Rectal smooth muscle tissue (tissue), 1 donor: ENCODE measurements around the gene PRDM15.

Experiments
- H3K27ac ChIP-seq: one replicate; pipeline ENCODE4 v1.7.0; 2013; ENCODE audit warnings: low read depth, low read length, inconsistent platforms
- H3K27me3 ChIP-seq: one replicate; pipeline ENCODE4 v1.7.0; 2013; ENCODE audit warnings: low read length; ENCODE audit not compliant: control insufficient read depth, insufficient read depth
- H3K36me3 ChIP-seq: one replicate; pipeline ENCODE4 v1.7.0; 2013; ENCODE audit warnings: low read length; ENCODE audit not compliant: control insufficient read depth, insufficient read depth
- H3K4me1 ChIP-seq: one replicate; pipeline ENCODE4 v1.7.0; 2013; ENCODE audit warnings: low read length; ENCODE audit not compliant: control insufficient read depth, insufficient read depth
- H3K4me3 ChIP-seq: one replicate; pipeline ENCODE4 v1.7.0; 2013; ENCODE audit warnings: low read length
- H3K9ac ChIP-seq: one replicate; pipeline ENCODE4 v1.7.0; 2013; ENCODE audit warnings: low read length

The PRDM15 gene

GRCh38 chr21:41820384-41821080 is 58.6 kb downstream of the PRDM15 start:
- H3K27ac ChIP-seq: no peak overlapping the region
- no peaks in the 10 kb centered on the region for H3K27me3 ChIP-seq
- H3K4me1 ChIP-seq: no peaks in the 10 kb centered on the region
- peaks cover 7% of the 10 kb centered on the region for H3K36me3 ChIP-seq
- H3K9ac ChIP-seq: no peak overlapping the region
- H3K4me3 ChIP-seq: no peak overlapping the region

GRCh38 chr21:41819856-41820281 is 59.3 kb downstream of the PRDM15 start:
- no peaks in the 10 kb centered on the region for H3K4me1 ChIP-seq
- H3K4me3 ChIP-seq: no peak overlapping the region
- no peak overlapping the region for H3K27ac ChIP-seq
- H3K9ac ChIP-seq: no peak overlapping the region
- no peaks in the 10 kb centered on the region for H3K27me3 ChIP-seq
- H3K36me3 ChIP-seq: peaks cover 11% of the 10 kb centered on the region

- H3K9ac ChIP-seq: no peak overlapping the region
- no peak overlapping the region for H3K4me3 ChIP-seq
- H3K36me3 ChIP-seq: peaks cover 11% of the 10 kb centered on the region
- no peaks in the 10 kb centered on the region for H3K27me3 ChIP-seq
- no peak overlapping the region for H3K27ac ChIP-seq
- H3K4me1 ChIP-seq: no peaks in the 10 kb centered on the region
Measured at GRCh38 chr21:41819236-41819855, 59.8 kb downstream of the PRDM15 start.

GRCh38 chr21:41817877-41818855 is 61.0 kb downstream of the PRDM15 start:
- Histone ChIP-seq H3K36me3 (peaks cover 7% of the 10 kb centered on the region), H3K27me3 (no peaks in the 10 kb centered on the region), H3K4me1 (no peaks in the 10 kb centered on the region), H3K4me3 (no peak overlapping the region), H3K27ac (no peak overlapping the region), H3K9ac (no peak overlapping the region)

- Histone ChIP-seq H3K4me1 (no peaks in the 10 kb centered on the region), H3K36me3 (peaks cover 5% of the 10 kb centered on the region), H3K9ac (no peak overlapping the region), H3K27me3 (no peaks in the 10 kb centered on the region), H3K27ac (no peak overlapping the region), H3K4me3 (no peak overlapping the region)
Measured at GRCh38 chr21:41817228-41817627, 61.9 kb downstream of the PRDM15 start.

GRCh38 chr21:41816583-41817165 is 62.5 kb downstream of the PRDM15 start:
- no peaks in the 10 kb centered on the region for H3K27me3 ChIP-seq
- H3K9ac ChIP-seq: no peak overlapping the region
- no peaks in the 10 kb centered on the region for H3K4me1 ChIP-seq
- H3K4me3 ChIP-seq: no peak overlapping the region
- no peak overlapping the region for H3K27ac ChIP-seq
- peaks cover 5% of the 10 kb centered on the region for H3K36me3 ChIP-seq

GRCh38 chr21:41815652-41816582 is 63.2 kb downstream of the PRDM15 start:
- Histone ChIP-seq H3K36me3 (peaks cover 4% of the 10 kb centered on the region), H3K27ac (no peak overlapping the region), H3K4me3 (no peak overlapping the region), H3K27me3 (no peaks in the 10 kb centered on the region), H3K9ac (no peak overlapping the region), H3K4me1 (no peaks in the 10 kb centered on the region)

- Histone ChIP-seq H3K4me3 (no peak overlapping the region), H3K4me1 (no peaks in the 10 kb centered on the region), H3K9ac (no peak overlapping the region), H3K36me3 (peaks cover 15% of the 10 kb centered on the region), H3K27ac (no peak overlapping the region), H3K27me3 (no peaks in the 10 kb centered on the region)
Measured at GRCh38 chr21:41813226-41813625, 65.9 kb downstream of the PRDM15 start.

GRCh38 chr21:41812679-41813078 is 66.5 kb downstream of the PRDM15 start:
- Histone ChIP-seq H3K9ac (no peak overlapping the region), H3K4me1 (no peaks in the 10 kb centered on the region), H3K27me3 (no peaks in the 10 kb centered on the region), H3K4me3 (no peak overlapping the region), H3K36me3 (peaks cover 15% of the 10 kb centered on the region), H3K27ac (no peak overlapping the region)

- Histone ChIP-seq H3K9ac (no peak overlapping the region), H3K27me3 (no peaks in the 10 kb centered on the region), H3K4me1 (no peaks in the 10 kb centered on the region), H3K27ac (no peak overlapping the region), H3K4me3 (no peak overlapping the region), H3K36me3 (peaks cover 15% of the 10 kb centered on the region)
Measured at GRCh38 chr21:41810597-41810932, 68.6 kb downstream of the PRDM15 start.

GRCh38 chr21:41809891-41810596 is 69.1 kb downstream of the PRDM15 start:
- H3K36me3 ChIP-seq: peaks cover 13% of the 10 kb centered on the region

More at GRCh38 chr21:41809891-41810596, 69.1 kb downstream of the PRDM15 start:
- Histone ChIP-seq H3K27me3 (no peaks in the 10 kb centered on the region), H3K9ac (no peak overlapping the region), H3K27ac (no peak overlapping the region), H3K4me3 (no peak overlapping the region), H3K4me1 (no peaks in the 10 kb centered on the region)
